HG03196 (cell line): Measurements from ENCODE around the gene CLDN19.
"Not testable (repeated sequence)": the region's sequence is repeated elsewhere in the genome, so short reads cannot be mapped to it uniquely, and the experiment has no call there.

ENCODE experiments used
- ATAC-seq: cut with Tn5 transposase; IDR thresholded peaks from one replicate; pipeline ENCODE4 v1.9.1; 2021; ENCODE audit not compliant: unreplicated experiment

The CLDN19 gene

GRCh38 chr1:42740851-42741580 lies 980 bp upstream of the CLDN19 start:
- ATAC-seq, result no peak

- no peak for ATAC-seq
These were observed 1.3 kb downstream of the CLDN19 start for GRCh38 chr1:42738678-42739226.

- no peak for ATAC-seq
These were observed 1.9 kb downstream of the CLDN19 start for GRCh38 chr1:42737986-42738677.

- ATAC-seq, result no peak
These were observed 2.8 kb downstream of the CLDN19 start for GRCh38 chr1:42737257-42737656.

GRCh38 chr1:42736571-42737200 lies 3.4 kb downstream of the CLDN19 start:
- no peak for ATAC-seq

- no peak for ATAC-seq
These were observed 3.9 kb downstream of the CLDN19 start for GRCh38 chr1:42736152-42736551.

- ATAC-seq, result no peak
These were observed 4.4 kb downstream of the CLDN19 start for GRCh38 chr1:42735477-42736105.

GRCh38 chr1:42735056-42735455 lies 5.0 kb downstream of the CLDN19 start:
- no peak for ATAC-seq

GRCh38 chr1:42734201-42735035 lies 5.6 kb downstream of the CLDN19 start:
- no peak for ATAC-seq

GRCh38 chr1:42733415-42734200 lies 6.4 kb downstream of the CLDN19 start:
- ATAC-seq, result no peak

- ATAC-seq, result no peak
These were observed 7.8 kb downstream of the CLDN19 start for GRCh38 chr1:42732126-42732680.

- no peak for ATAC-seq
These were observed 8.5 kb downstream of the CLDN19 start for GRCh38 chr1:42731585-42731984.

- no peak for ATAC-seq
These were observed 9.0 kb downstream of the CLDN19 start for GRCh38 chr1:42730988-42731387.

GRCh38 chr1:42730002-42730401 lies 10.0 kb downstream of the CLDN19 start:
- ATAC-seq, result no peak

- not testable (repeated sequence) for ATAC-seq
These were observed 14.2 kb downstream of the CLDN19 start for GRCh38 chr1:42725820-42726219.

GRCh38 chr1:42723511-42723910 lies 16.5 kb downstream of the CLDN19 start:
- ATAC-seq, result no peak

- ATAC-seq, result not testable (repeated sequence)
These were observed 17.6 kb downstream of the CLDN19 start for GRCh38 chr1:42722403-42722802.

- no peak for ATAC-seq
These were observed 18.1 kb downstream of the CLDN19 start for GRCh38 chr1:42721926-42722325.

GRCh38 chr1:42720868-42721267 lies 19.2 kb downstream of the CLDN19 start:
- ATAC-seq, result no peak
